CD4-positive, alpha-beta T cell treated with Interferon alpha-2 for 1 hour (primary cell): ENCODE measurements around the gene RPH3AL.

Experiments used
- DNase-seq, 2 donors: peaks; one replicate each; pipeline ENCODE4 v3.0.0-alpha.2; 2020 to 2022

The RPH3AL gene

GRCh38 chr17:194828-195602 is 157.6 kb downstream of the RPH3AL start:
- no peak for DNase-seq

GRCh38 chr17:193841-194806 is 158.5 kb downstream of the RPH3AL start:
- no peak for DNase-seq

GRCh38 chr17:193426-193810 is 159.2 kb downstream of the RPH3AL start:
- no peak for DNase-seq

GRCh38 chr17:192666-193425 is 159.8 kb downstream of the RPH3AL start:
- DNase-seq, result no peak

- DNase-seq, result no peak
Measured at GRCh38 chr17:189444-189843, 163.2 kb downstream of the RPH3AL start.

GRCh38 chr17:187130-187529 is 165.5 kb downstream of the RPH3AL start:
- DNase-seq, result no peak

- DNase-seq, result peak in 1 of 2 donors; percentile 37
Measured at GRCh38 chr17:185445-186138, 167.0 kb downstream of the RPH3AL start.

- DNase-seq, result no peak
Measured at GRCh38 chr17:183021-183420, 169.6 kb downstream of the RPH3AL start.

- no peak for DNase-seq
Measured at GRCh38 chr17:182050-182751, 170.4 kb downstream of the RPH3AL start.

GRCh38 chr17:181245-182049 is 171.2 kb downstream of the RPH3AL start, which contains the start of gene DOC2B:
Gene DOC2B (minus strand): TSS chr17:181650. CDS start chr17:181479, 171 bp downstream.
- DNase-seq, result peak in 1 of 2 donors; percentile 9

GRCh38 chr17:180381-181244 is 172.0 kb downstream of the RPH3AL start:
- DNase-seq, result no peak

GRCh38 chr17:179781-180380 is 172.7 kb downstream of the RPH3AL start:
- DNase-seq, result no peak

- DNase-seq, result no peak
Measured at GRCh38 chr17:179066-179432, 173.6 kb downstream of the RPH3AL start.

GRCh38 chr17:178292-179065 is 174.1 kb downstream of the RPH3AL start:
- no peak for DNase-seq

GRCh38 chr17:177762-178161 is 174.8 kb downstream of the RPH3AL start:
- DNase-seq, result no peak

GRCh38 chr17:177155-177554 is 175.5 kb downstream of the RPH3AL start:
- no peak for DNase-seq

GRCh38 chr17:173166-173911 is 179.3 kb downstream of the RPH3AL start:
- no peak for DNase-seq

GRCh38 chr17:172401-172800 is 180.2 kb downstream of the RPH3AL start:
- no peak for DNase-seq
